Keratinocyte (primary cell): ENCODE data around the gene PFKP. TPM values are rescaled to one million over a fixed set of nuclear protein-coding genes. Genes with fewer than 3 reads are reported as not detected.

Source experiments
- DNase-seq: peaks from one replicate; pipeline ENCODE4 v3.0.0-alpha.2; 2011; ENCODE audit warnings: low read depth, missing footprints, low spot score
- FAIRE-seq: peaks from 2 replicates; lab custom pipeline; 2011; peaks lifted over from hg19 to GRCh38; lab: Jason Lieb, UNC
- H2AFZ ChIP-seq: 2 replicates; pipeline ENCODE4 v1.6.0; 2012; ENCODE audit warnings: low read length, control low read depth, inconsistent platforms; ENCODE audit not compliant: control insufficient read depth
- H3K27ac ChIP-seq: 2 replicates; pipeline ENCODE4 v1.5.1; 2011; ENCODE audit warnings: low read length; ENCODE audit not compliant: control insufficient read depth, insufficient read depth
- H3K27me3 ChIP-seq: 3 replicates; pipeline ENCODE4 v1.6.0; 2011; ENCODE audit warnings: low read length; ENCODE audit not compliant: control insufficient read depth, insufficient read depth; ENCODE audit errors: extremely low read depth
- H3K36me3 ChIP-seq, 2 experiments: 2 replicates in 1 of 2; 3 replicates in 1 of 2; pipeline ENCODE4 v1.5.1; 2011; ENCODE audit warnings: low read length in 2 of 2, mild to moderate bottlenecking in 1 of 2; ENCODE audit not compliant: control insufficient read depth in 2 of 2, insufficient read depth in 2 of 2; ENCODE audit errors: extremely low read depth in 1 of 2
- H3K4me1 ChIP-seq: 3 replicates; pipeline ENCODE4 v1.5.1; 2011; ENCODE audit warnings: low read length; ENCODE audit not compliant: control insufficient read depth, insufficient read depth; ENCODE audit errors: extremely low read depth
- H3K4me2 ChIP-seq: 3 replicates; pipeline ENCODE4 v1.6.0; 2011; ENCODE audit warnings: low read depth, low read length; ENCODE audit not compliant: control insufficient read depth, insufficient read depth; ENCODE audit errors: extremely low read depth
- H3K4me3 ChIP-seq, 3 experiments: fragments of 200-600 bp in 1 of 3; sonication (generic) in 1 of 3; 2 replicates in 2 of 3; 3 replicates in 1 of 3; pipeline ENCODE4 v1.5.1; 2011 to 2016; ENCODE audit warnings: low read length in 3 of 3, mild to moderate bottlenecking in 3 of 3, control low read depth in 2 of 3, inconsistent platforms in 1 of 3, low read depth in 1 of 3, mixed read lengths in 1 of 3, mixed run types in 1 of 3, moderate library complexity in 1 of 3; ENCODE audit not compliant: control insufficient read depth in 2 of 3, insufficient read depth in 2 of 3; ENCODE audit errors: extremely low read depth in 1 of 3
- H3K79me2 ChIP-seq: 2 replicates; pipeline ENCODE4 v1.6.0; 2012; ENCODE audit warnings: low read length; ENCODE audit not compliant: control insufficient read depth, insufficient read depth
- H3K9ac ChIP-seq: 3 replicates; pipeline ENCODE4 v1.6.0; 2011; ENCODE audit warnings: low read length; ENCODE audit not compliant: control insufficient read depth, insufficient read depth; ENCODE audit errors: extremely low read depth
- H3K9me1 ChIP-seq: 3 replicates; pipeline ENCODE4 v1.6.0; 2011; ENCODE audit warnings: low read length; ENCODE audit not compliant: control insufficient read depth, insufficient read depth; ENCODE audit errors: extremely low read depth
- H3K9me3 ChIP-seq: 2 replicates; pipeline ENCODE4 v1.5.1; 2012; ENCODE audit warnings: low read depth, low read length; ENCODE audit not compliant: control insufficient read depth
- H4K20me1 ChIP-seq: 3 replicates; pipeline ENCODE4 v1.6.0; 2011; ENCODE audit warnings: low read length; ENCODE audit not compliant: control insufficient read depth, insufficient read depth; ENCODE audit errors: extremely low read depth
- CTCF ChIP-seq, 3 experiments: IDR thresholded peaks in 1 of 3; conservative IDR thresholded peaks in 1 of 3; optimal IDR thresholded peaks in 1 of 3; 2 replicates in 2 of 3; 3 replicates in 1 of 3; pipeline versions ENCODE3 to v1.5.1; 2011; ENCODE audit warnings: low read length in 3 of 3, mild to moderate bottlenecking in 3 of 3, moderate library complexity in 2 of 3, control low read depth in 1 of 3, inconsistent platforms in 1 of 3; ENCODE audit not compliant: insufficient read depth in 2 of 3; ENCODE audit errors: extremely low read depth in 1 of 3
- EZH2 ChIP-seq: IDR thresholded peaks from one replicate; pipeline ENCODE4 v1.6.1; 2012; ENCODE audit warnings: inconsistent platforms, mild to moderate bottlenecking, low read length, moderate library complexity
- dilution Hi-C: fragments of 300-500 bp; cut with MboI; formaldehyde crosslinking; loops from one replicate; pipeline ENCODE4 v1.7.0; 2020; ENCODE audit warnings: low sequenced_read_pairs; ENCODE audit not compliant: extremely low pct_ligation_motif_present
- polyA plus RNA-seq, 5 experiments: library from polyadenylated mRNA; depleted of rRNA in 3 of 5; stranded (reverse) in 3 of 5; stranded (forward) in 1 of 5; unstranded in 1 of 5; fragments of >200 nt; gene quantifications; 1 replicate in 1 of 5; 2 replicates in 3 of 5; 3 replicates in 1 of 5; pipeline versions ENCODE4 v1.2.1 to v1.2.3, GENCODE V29; 2011 to 2012; ENCODE audit warnings: missing spikeins in 2 of 5, low read depth in 1 of 5, low replicate concordance in 1 of 5

Gene PFKP
- polyA plus RNA-seq, 1 donor (not counting 4 experiments of a cell fraction or from before 2014, with no cell fraction given) = 117 TPM

GRCh38 chr10:3062502-3063186 lies 4.7 kb upstream of the PFKP start:
- Histone ChIP-seq H3K9ac (no peak overlapping the region), H3K27me3 (peaks cover 11% of the 10 kb centered on the region), H3K79me2 (peaks cover 2% of the 10 kb centered on the region), H4K20me1 (no peaks in the 10 kb centered on the region), H2AFZ (no peak overlapping the region), H3K36me3 (no peaks in the 10 kb centered on the region), H3K27ac (no peak overlapping the region), H3K9me1 (no peaks in the 10 kb centered on the region), H3K4me3 (no peak overlapping the region), H3K9me3 (no peaks in the 10 kb centered on the region), H3K4me2 (no peak overlapping the region), H3K4me1 (peaks cover 2% of the 10 kb centered on the region)
- DNase-seq = no peak
- no peak for FAIRE-seq
- dilution Hi-C loops = no loop called here
- TF ChIP-seq CTCF (optimal IDR thresholded peaks at IDR 0.05 in 1 of 3, IDR thresholded peaks at IDR 0.05 in 1 of 3, conservative IDR thresholded peaks at IDR 0.05 in 1 of 3; ENCODE audit: extremely low read depth in 1 of 3, insufficient read depth in 2 of 3, low read length in 3 of 3) = no peak
- TF ChIP-seq EZH2 = no peak

- Histone ChIP-seq H3K4me1 (peaks cover 5% of the 10 kb centered on the region), H3K9me1 (no peaks in the 10 kb centered on the region), H3K9me3 (no peaks in the 10 kb centered on the region), H3K27me3 (peaks cover 11% of the 10 kb centered on the region), H4K20me1 (no peaks in the 10 kb centered on the region), H3K36me3 (peaks cover 0 to 2% of the 10 kb centered on the region in 2 experiments), H2AFZ (no peak overlapping the region), H3K9ac (no peak overlapping the region), H3K4me2 (no peak overlapping the region), H3K79me2 (peaks cover 19% of the 10 kb centered on the region), H3K27ac (no peak overlapping the region), H3K4me3 (no peak overlapping the region)
- DNase-seq = no peak
- dilution Hi-C loops = no loop called here
- TF ChIP-seq EZH2 = no peak
- TF ChIP-seq CTCF (optimal IDR thresholded peaks at IDR 0.05 in 1 of 3, IDR thresholded peaks at IDR 0.05 in 1 of 3, conservative IDR thresholded peaks at IDR 0.05 in 1 of 3; ENCODE audit: extremely low read depth in 1 of 3, insufficient read depth in 2 of 3, low read length in 3 of 3) = no peak
- FAIRE-seq = no peak
Measured at GRCh38 chr10:3064423-3064822, 2.9 kb upstream of the PFKP start.
